Stomach smooth muscle (tissue), 2 donors: ENCODE results near the gene LOX.
"Not testable (repeated sequence)": the region's sequence is repeated elsewhere in the genome, so short reads cannot be mapped to it uniquely, and the experiment has no call there.

Experiments
- H3K27ac ChIP-seq: one replicate; pipeline ENCODE4 v1.7.0; 2013; ENCODE audit warnings: mild to moderate bottlenecking, low read length, inconsistent platforms
- H3K27me3 ChIP-seq, 2 donors: one replicate each; pipeline ENCODE4 v1.7.0; 2013; ENCODE audit warnings: low read length in 2 of 2; ENCODE audit not compliant: insufficient read depth in 2 of 2, control insufficient read depth in 1 of 2
- H3K36me3 ChIP-seq, 2 donors: one replicate each; pipeline ENCODE4 v1.7.0; 2013; ENCODE audit warnings: low read length in 2 of 2; ENCODE audit not compliant: control insufficient read depth in 2 of 2, insufficient read depth in 2 of 2
- H3K4me1 ChIP-seq: one replicate; pipeline ENCODE4 v1.7.0; 2013; ENCODE audit warnings: low read length; ENCODE audit not compliant: control insufficient read depth, insufficient read depth
- H3K4me3 ChIP-seq, 2 donors: one replicate each; pipeline ENCODE4 v1.7.0; 2013; ENCODE audit warnings: low read length in 2 of 2
- H3K9ac ChIP-seq, 2 donors: one replicate each; pipeline ENCODE4 v1.7.0; 2013; ENCODE audit warnings: low read length in 2 of 2, mild to moderate bottlenecking in 1 of 2
- H3K9me3 ChIP-seq, 2 donors: one replicate each; pipeline ENCODE4 v1.7.0; 2013; ENCODE audit warnings: low read length in 2 of 2; ENCODE audit not compliant: control insufficient read depth in 2 of 2
- donor health status: healthy.
- donor health status: Pancreatic carcinoma.

Gene LOX

GRCh38 chr5:122095158-122095557 lies 17.1 kb upstream of the LOX start:
- no peak overlapping the region for H3K9ac ChIP-seq
- H3K36me3 ChIP-seq = no peaks in the 10 kb centered on the region
- no peak overlapping the region for H3K4me3 ChIP-seq
- no peaks in the 10 kb centered on the region for H3K27me3 ChIP-seq
- no peaks in the 10 kb centered on the region for H3K4me1 ChIP-seq
- H3K9me3 ChIP-seq = no peaks in the 10 kb centered on the region
- H3K27ac ChIP-seq = no peak overlapping the region

DNA sequence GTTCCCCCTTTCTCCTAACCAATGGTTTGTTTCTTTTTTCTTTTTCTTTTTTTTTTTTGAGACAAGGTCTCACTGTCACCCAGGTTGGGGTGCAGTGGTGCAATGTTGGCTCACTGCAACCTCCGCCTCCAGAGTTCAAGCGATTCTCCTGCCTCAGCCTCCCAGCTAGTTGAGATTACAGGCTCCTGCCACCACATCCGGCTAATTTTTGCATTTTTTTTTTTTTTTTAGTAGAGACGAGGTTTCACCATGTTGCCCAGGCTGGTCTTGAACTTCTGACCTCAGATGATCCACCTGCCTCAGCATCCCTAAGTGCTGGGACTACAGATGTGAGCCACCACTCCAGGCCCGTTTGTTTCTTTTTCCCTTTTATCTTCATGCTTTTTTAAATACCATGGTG lies 16.2 kb upstream of the LOX start:
- H3K4me1 ChIP-seq, H3K9ac ChIP-seq, H3K27ac ChIP-seq, H3K36me3 ChIP-seq, H3K27me3 ChIP-seq, H3K4me3 ChIP-seq, H3K9me3 ChIP-seq: not testable (repeated sequence)

DNA sequence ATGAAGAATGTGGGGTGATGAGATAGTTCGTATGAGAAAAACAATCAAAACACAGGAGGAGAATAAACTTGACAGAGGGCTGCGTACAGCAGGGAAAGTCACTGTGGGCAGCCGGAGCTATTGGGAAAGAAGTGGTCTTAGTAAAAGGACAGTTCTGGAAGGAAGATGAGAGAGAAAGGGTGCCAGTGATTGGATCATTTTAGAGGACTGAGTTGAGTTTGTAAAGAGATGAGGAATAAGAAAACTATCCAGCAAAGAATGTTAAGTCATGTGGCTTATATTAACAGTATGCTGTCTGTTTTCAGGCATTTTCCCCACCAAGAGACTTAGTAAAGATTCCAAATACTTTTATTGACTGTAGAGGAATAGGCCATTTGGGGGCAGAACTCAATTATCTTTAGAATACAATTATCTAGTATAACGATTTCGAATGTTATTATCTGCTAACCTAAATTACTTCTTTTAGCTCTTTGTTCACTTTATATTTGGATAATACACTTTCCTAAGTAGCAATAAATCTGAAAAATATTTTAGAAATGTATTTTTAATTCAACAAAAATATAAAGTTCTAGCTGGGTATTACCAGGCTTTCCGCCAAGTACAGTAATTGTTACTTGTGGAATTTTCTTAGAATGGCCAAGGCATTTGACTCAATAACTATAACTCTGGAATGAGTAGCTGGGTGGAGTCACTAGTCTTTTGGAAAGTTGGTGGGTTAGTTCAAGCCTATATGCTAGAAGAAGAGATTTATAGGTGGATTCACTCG lies 15.5 kb upstream of the LOX start:
- no peaks in the 10 kb centered on the region for H3K27me3 ChIP-seq
- H3K9ac ChIP-seq = no peak overlapping the region
- H3K4me3 ChIP-seq = no peak overlapping the region
- no peak overlapping the region for H3K27ac ChIP-seq
- H3K36me3 ChIP-seq = no peaks in the 10 kb centered on the region
- H3K9me3 ChIP-seq = no peaks in the 10 kb centered on the region
- H3K4me1 ChIP-seq = no peaks in the 10 kb centered on the region

DNA sequence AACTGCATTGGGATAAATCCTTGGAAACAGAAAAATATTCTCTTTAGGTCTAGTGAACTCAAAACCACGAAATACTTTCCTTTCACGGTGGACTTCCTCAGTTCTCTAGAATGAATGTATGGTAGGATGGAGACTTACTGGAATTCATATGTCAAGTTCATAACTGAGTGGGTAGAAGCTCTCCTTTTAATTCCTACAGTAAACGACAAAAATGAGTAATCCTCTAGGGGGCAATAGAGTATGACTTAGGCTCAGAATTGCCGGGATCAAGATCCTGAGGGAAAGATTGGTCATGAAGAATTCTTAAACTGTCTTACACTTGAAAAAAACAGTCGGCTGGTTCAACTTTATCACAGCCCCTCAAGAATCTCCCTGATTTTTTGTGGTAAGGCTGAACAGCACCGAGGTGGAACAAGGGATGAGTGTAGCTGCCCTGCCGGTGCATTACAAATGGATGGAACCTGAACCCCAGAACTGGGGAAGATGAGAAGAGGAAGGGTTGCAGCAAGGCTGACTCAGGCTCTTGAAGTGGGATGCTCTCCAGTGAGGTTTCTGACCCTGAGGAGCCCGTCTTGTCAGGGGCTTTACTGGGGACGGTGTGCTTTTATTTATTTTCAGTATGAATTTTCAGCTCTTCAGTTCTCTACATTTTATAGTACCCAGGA lies 14.0 kb upstream of the LOX start:
- no peaks in the 10 kb centered on the region for H3K36me3 ChIP-seq
- no peak overlapping the region for H3K9ac ChIP-seq
- no peaks in the 10 kb centered on the region for H3K9me3 ChIP-seq
- H3K4me3 ChIP-seq = no peak overlapping the region
- no peaks in the 10 kb centered on the region for H3K4me1 ChIP-seq
- H3K27ac ChIP-seq = no peak overlapping the region
- H3K27me3 ChIP-seq = no peaks in the 10 kb centered on the region

DNA sequence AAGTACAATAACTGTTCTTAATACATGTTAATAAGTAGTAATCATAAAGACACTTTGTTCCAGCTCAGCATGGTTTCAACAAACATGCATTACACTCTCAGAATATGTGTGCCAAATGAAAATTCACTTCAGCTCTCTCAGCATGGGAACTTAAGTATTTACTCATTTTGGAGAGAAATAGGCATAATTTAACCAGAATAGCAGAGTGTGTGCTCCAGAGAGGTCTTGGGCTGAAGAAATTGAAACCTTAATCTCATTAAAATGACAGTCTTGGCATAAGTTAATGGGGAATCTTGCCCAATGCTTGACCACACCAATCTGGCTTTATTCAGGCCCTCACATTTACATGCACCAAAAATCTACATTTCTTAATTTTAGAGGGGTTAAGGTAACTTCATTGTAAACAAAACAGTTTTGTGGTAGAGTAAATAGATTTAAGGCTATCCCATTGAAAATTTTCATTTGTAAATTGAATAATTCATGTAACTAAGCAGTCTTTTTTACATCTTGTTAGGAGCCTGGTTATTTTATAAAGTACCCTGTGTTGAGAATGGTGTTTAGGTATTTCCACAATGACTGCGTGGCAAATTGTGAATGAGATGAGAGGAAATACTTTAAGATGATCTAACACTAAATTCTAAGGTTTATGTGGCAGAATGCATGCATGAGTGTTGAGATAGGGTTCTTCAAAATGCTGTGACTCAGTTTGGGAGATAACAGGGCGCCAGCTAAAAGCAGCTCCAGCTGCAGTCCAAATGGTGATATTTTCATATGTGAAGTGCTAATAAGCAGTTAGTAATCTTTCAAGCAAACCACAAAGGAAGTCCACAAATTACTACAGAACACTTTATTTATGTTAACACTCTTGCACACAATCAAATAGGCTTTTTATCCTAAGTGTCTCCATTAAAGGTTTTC lies 11.3 kb upstream of the LOX start:
- H3K27me3 ChIP-seq = no peaks in the 10 kb centered on the region
- no peaks in the 10 kb centered on the region for H3K9me3 ChIP-seq
- H3K36me3 ChIP-seq = no peaks in the 10 kb centered on the region
- H3K4me3 ChIP-seq = no peak overlapping the region
- H3K9ac ChIP-seq = no peak overlapping the region
- H3K4me1 ChIP-seq = no peaks in the 10 kb centered on the region
- H3K27ac ChIP-seq = no peak overlapping the region

GRCh38 chr5:122085041-122085440 lies 7.0 kb upstream of the LOX start:
- Histone ChIP-seq H3K36me3 (no peaks in the 10 kb centered on the region), H3K4me3 (no peak overlapping the region), H3K9ac (no peak overlapping the region), H3K9me3 (no peaks in the 10 kb centered on the region), H3K4me1 (no peaks in the 10 kb centered on the region), H3K27me3 (no peaks in the 10 kb centered on the region), H3K27ac (no peak overlapping the region)

DNA sequence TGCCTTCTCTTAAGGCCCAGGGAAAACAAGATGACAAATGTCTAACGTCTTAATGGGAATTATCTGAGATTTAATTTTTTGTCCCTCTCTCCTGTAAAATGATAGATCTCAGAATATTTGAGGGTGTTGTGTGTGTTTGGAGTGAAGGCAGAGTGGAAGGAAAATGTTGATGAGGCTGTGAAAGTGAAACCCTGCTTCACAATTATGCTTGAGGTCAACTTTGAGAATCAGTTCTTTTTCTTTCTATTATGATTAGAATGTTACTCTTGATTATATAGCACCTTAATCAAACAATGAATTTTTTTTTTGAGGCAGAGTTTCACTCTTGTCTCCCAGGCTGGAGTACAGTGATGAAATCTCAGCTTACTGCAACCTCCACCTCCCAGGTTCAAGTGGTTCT lies 5.5 kb upstream of the LOX start:
- Histone ChIP-seq H3K36me3 (no peaks in the 10 kb centered on the region), H3K27ac (no peak overlapping the region), H3K9ac (no peak overlapping the region), H3K4me3 (no peak overlapping the region), H3K27me3 (peaks cover 0 to 2% of the 10 kb centered on the region in 2 donors), H3K9me3 (no peaks in the 10 kb centered on the region), H3K4me1 (no peaks in the 10 kb centered on the region)

DNA sequence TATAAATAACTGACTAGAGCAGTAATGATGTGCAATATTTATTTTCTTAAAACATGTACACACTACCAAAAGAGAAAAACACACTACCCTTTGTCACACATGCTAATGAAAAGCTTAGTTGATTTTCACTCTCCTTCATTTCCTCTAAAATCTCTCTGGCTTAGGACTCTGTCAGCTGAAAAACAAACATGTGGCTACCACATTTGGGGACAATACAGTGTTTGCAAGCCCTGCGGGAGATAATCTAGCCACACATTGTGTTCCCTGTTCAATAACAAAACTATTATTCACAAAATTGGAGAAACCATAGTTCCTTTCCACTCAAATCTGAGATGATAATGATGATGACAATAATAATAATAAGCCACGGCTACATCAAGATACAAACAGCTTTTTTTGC lies 3.5 kb upstream of the LOX start:
- Histone ChIP-seq H3K36me3 (no peaks in the 10 kb centered on the region), H3K27me3 (peaks cover 0 to 2% of the 10 kb centered on the region in 2 donors), H3K9ac (no peak overlapping the region), H3K9me3 (no peaks in the 10 kb centered on the region), H3K4me1 (peaks cover 16% of the 10 kb centered on the region), H3K4me3 (no peak overlapping the region), H3K27ac (no peak overlapping the region)

DNA sequence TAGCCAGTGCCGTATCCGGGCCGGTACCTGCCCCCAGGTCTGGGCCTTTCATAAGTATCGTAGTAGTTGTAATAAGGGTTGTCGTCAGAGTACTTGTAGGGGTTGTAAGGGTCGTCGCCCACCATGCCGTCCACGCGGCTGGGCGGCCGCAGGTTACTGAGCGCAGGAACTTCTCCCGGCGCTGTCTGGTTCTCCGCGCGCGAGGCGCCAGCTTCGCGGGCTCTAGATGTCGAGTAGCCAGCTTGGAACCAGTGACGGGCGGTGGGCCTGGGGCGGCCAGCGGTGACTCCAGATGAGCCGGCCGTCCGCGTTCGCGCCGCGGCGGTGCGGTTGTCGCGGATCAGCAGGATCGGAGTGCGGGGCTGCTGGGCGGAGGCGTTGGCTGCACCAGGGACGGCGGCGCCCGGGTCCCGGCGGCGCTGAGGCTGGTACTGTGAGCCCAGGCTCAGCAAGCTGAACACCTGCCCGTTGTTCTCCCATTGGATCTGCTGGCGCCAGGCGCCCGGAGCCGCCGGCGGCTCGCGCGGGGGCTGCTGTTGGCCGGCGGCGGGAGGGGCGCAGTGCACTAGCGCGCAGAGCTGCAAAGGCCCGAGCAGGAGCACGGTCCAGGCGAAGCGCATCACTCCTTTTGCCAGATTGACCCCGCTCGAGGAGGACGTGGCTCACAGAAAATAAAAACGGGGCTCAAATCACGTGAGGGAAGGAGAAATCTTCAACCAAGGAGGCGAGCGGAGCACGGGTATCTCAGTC lies 518 bp downstream of the LOX start:
- Histone ChIP-seq H3K9ac (peak overlapping the region; percentile 21 to 55), H3K9me3 (no peaks in the 10 kb centered on the region), H3K36me3 (no peaks in the 10 kb centered on the region), H3K27me3 (peaks cover 0 to 2% of the 10 kb centered on the region in 2 donors), H3K4me3 (peak overlapping the region; percentile 83 to 88), H3K4me1 (peaks cover 17% of the 10 kb centered on the region), H3K27ac (peak overlapping the region; percentile 6)

DNA sequence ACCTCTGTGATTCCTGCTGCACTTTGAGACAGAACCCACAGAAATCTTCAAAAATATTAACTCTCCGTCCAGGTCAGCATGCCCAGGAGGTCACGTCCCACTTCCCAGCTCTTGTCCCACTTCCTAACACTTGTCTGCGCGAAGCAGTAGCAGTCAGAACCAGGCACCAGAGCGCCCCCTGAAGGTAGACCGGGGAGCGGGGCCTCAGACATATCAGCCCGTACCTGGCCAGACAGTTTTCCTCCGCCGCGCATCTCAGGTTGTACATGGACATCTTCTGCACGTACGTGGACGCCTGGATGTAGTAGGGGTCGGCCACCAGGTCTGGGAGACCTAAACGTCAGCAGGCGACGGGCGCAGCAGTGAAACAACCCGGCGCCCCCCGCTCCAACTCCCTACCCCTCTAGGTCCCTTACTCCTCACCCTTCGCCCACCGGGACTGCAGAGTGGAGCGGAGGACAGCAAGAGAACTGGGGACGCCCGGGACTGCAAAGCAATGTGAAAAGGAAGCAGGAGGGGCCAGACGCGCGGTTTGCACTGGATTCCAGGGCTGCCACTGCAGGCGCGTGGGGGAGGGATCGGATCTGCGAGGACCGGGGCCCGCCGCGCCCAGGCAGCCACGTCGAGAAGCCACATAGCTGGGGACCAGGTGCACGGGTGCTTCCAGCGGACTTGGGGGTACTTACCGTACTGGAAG lies 1.2 kb downstream of the LOX start:
- H3K9ac ChIP-seq = peak overlapping the region; percentile 7 to 55
- H3K27me3 ChIP-seq = peaks cover 0 to 2% of the 10 kb centered on the region in 2 donors
- H3K4me1 ChIP-seq = peaks cover 17% of the 10 kb centered on the region
- peak overlapping the region; percentile 83 to 88 for H3K4me3 ChIP-seq
- no peaks in the 10 kb centered on the region for H3K9me3 ChIP-seq
- H3K36me3 ChIP-seq = no peaks in the 10 kb centered on the region
- no peak overlapping the region for H3K27ac ChIP-seq
